HCT116 (cell line): ENCODE measurements around the gene DCTD. TPM values are rescaled to one million over a fixed set of nuclear protein-coding genes. Genes with fewer than 3 reads are reported as not detected.

ENCODE experiments used
- ATAC-seq: fragments of 200-7000 bp; cut with Tn5 transposase; 2 replicates; pipeline ENCODE4 v1.9.1; 2020; ENCODE audit warnings: mild to moderate bottlenecking, moderate library complexity
- BruUV-seq: library from RNA; stranded (reverse); fragments of 400-500 nt; replicated peaks from 2 replicates; lab custom pipeline; 2021; lab: Mats Ljungman, UMichigan
- CTCF ChIA-PET: fragments of 300-600 bp; sonication (Branson Sonifier 250); formaldehyde crosslinking; loops from one replicate; lab custom pipeline; 2021; ENCODE audit warnings: antibody characterized with exemption; lab: Charles Lee
- POLR2A ChIA-PET: fragments of 300-600, 350-600 bp; sonication (Branson Sonifier 250); formaldehyde crosslinking; loops from one replicate; lab custom pipeline; 2021; ENCODE audit warnings: antibody characterized with exemption; lab: Charles Lee
- RAD21 ChIA-PET, 2 experiments: fragments of 300-600 bp; sonication (Branson Sonifier 250); formaldehyde crosslinking; loops; one replicate each; lab custom pipeline; 2023; ENCODE audit warnings: low total read pairs in 2 of 2; ENCODE audit not compliant: uncharacterized antibody in 2 of 2, unreplicated experiment in 2 of 2, low non-redundant PET in 1 of 2; lab: Charles Lee
- DNase-seq: peaks from one replicate; pipeline ENCODE4 v3.0.0-alpha.2; 2010; ENCODE audit warnings: low read depth, low spot score
- H2AFZ ChIP-seq: fragments of 200-600 bp; shearing (Covaris generic), sonication (generic); 2 replicates; pipeline ENCODE4 v1.6.1; 2017; ENCODE audit warnings: low read depth, mixed run types, mixed read lengths, antibody characterized with exemption, low read length; ENCODE audit not compliant: poor library complexity, severe bottlenecking
- H3K27ac ChIP-seq: 2 replicates; pipeline ENCODE4 v1.5.1; 2012; ENCODE audit warnings: low read depth, low read length
- H3K27me3 ChIP-seq: fragments of 200-600 bp; sonication (generic); 2 replicates; pipeline ENCODE4 v1.6.1; 2016; ENCODE audit warnings: mixed run types, low read length, mixed read lengths; ENCODE audit not compliant: insufficient read depth
- H3K36me3 ChIP-seq, 2 experiments: fragments of 200-500 bp in 1 of 2; fragments of 200-600 bp in 1 of 2; sonication (Bioruptor generic) in 1 of 2; sonication (generic) in 1 of 2; 2 replicates each; pipeline versions ENCODE4 v1.5.1 to v1.6.1; 2014 to 2016; ENCODE audit warnings: low read length in 2 of 2, inconsistent platforms in 1 of 2, mixed read lengths in 1 of 2, mixed run types in 1 of 2; ENCODE audit not compliant: insufficient read depth in 2 of 2, control insufficient read depth in 1 of 2
- H3K4me1 ChIP-seq, 2 experiments: fragments of 200-600 bp in 1 of 2; sonication (generic) in 1 of 2; 2 replicates each; pipeline versions ENCODE4 v1.5.1 to v1.6.1; 2012 to 2017; ENCODE audit warnings: low read length in 2 of 2, inconsistent platforms in 1 of 2, mild to moderate bottlenecking in 1 of 2, mixed read lengths in 1 of 2, mixed run types in 1 of 2, moderate library complexity in 1 of 2; ENCODE audit not compliant: insufficient read depth in 2 of 2, control insufficient read depth in 1 of 2
- H3K4me2 ChIP-seq: fragments of 200-600 bp; sonication (generic); 2 replicates; pipeline ENCODE4 v1.6.1; 2017; ENCODE audit warnings: mixed run types, low read length, mixed read lengths
- H3K4me3 ChIP-seq, 2 experiments: fragments of 200-600 bp in 1 of 2; sonication (generic) in 1 of 2; replicated peaks in 1 of 2; 2 replicates each; pipeline ENCODE4 v1.5.1; 2011 to 2016; ENCODE audit warnings: low read length in 2 of 2, control low read depth in 1 of 2, low read depth in 1 of 2, mild to moderate bottlenecking in 1 of 2, mixed read lengths in 1 of 2, mixed run types in 1 of 2
- H3K79me2 ChIP-seq: fragments of 200-600 bp; sonication (generic); 2 replicates; pipeline ENCODE4 v1.6.1; 2017; ENCODE audit warnings: mild to moderate bottlenecking, mixed run types, low read length, moderate library complexity, mixed read lengths; ENCODE audit not compliant: insufficient read depth
- H3K9ac ChIP-seq: fragments of 200-600 bp; sonication (generic); 2 replicates; pipeline ENCODE4 v1.6.1; 2016; ENCODE audit warnings: low read length, mixed read lengths
- H3K9me2 ChIP-seq: fragments of 200-600 bp; sonication (generic), shearing (Covaris generic); 2 replicates; pipeline ENCODE4 v1.6.1; 2017; ENCODE audit warnings: mixed run types, mild to moderate bottlenecking, moderate library complexity; ENCODE audit not compliant: insufficient read depth
- H3K9me3 ChIP-seq, 2 experiments: fragments of 200-500 bp in 1 of 2; fragments of 200-600 bp in 1 of 2; sonication (Bioruptor generic) in 1 of 2; sonication (generic) in 1 of 2; 2 replicates each; pipeline ENCODE4 v1.6.1; 2014 to 2017; ENCODE audit warnings: low read length in 2 of 2, mixed read lengths in 2 of 2, inconsistent platforms in 1 of 2, low read depth in 1 of 2, mild to moderate bottlenecking in 1 of 2, mixed run types in 1 of 2, moderate library complexity in 1 of 2; ENCODE audit not compliant: control insufficient read depth in 1 of 2, insufficient read depth in 1 of 2
- H4K20me1 ChIP-seq: fragments of 200-600 bp; sonication (generic), shearing (Covaris generic); 2 replicates; pipeline ENCODE4 v1.6.1; 2017; ENCODE audit warnings: mixed run types, mild to moderate bottlenecking, moderate library complexity; ENCODE audit not compliant: insufficient read depth
- CBX3 ChIP-seq: IDR thresholded peaks from 2 replicates; pipeline ENCODE4 v1.6.1; 2012; ENCODE audit warnings: low read depth
- CEBPB ChIP-seq: IDR thresholded peaks from 2 replicates; pipeline ENCODE4 v1.6.1; 2012; ENCODE audit warnings: low read depth
- EGR1 ChIP-seq: IDR thresholded peaks from 2 replicates; pipeline ENCODE4 v1.6.1; 2012; ENCODE audit warnings: low read depth
- EZH2 ChIP-seq: fragments of 200-600 bp; sonication (generic); IDR thresholded peaks from 2 replicates; pipeline ENCODE4 v1.6.1; 2017; ENCODE audit warnings: antibody characterized with exemption, mixed run types
- FOSL1 ChIP-seq: IDR thresholded peaks from 2 replicates; pipeline ENCODE4 v1.6.1; 2012; ENCODE audit warnings: low read depth
- POLR2A ChIP-seq: IDR thresholded peaks from 2 replicates; pipeline ENCODE4 v1.7.0; 2011; ENCODE audit warnings: borderline replicate concordance; ENCODE audit not compliant: insufficient read depth, insufficient read length; ENCODE audit errors: extremely low read depth
- RAD21 ChIP-seq: IDR thresholded peaks from 2 replicates; pipeline ENCODE4 v1.6.1; 2012; ENCODE audit warnings: low read depth, mild to moderate bottlenecking
- SIN3A ChIP-seq: IDR thresholded peaks from 2 replicates; pipeline ENCODE4 v1.6.1; 2012; ENCODE audit warnings: low read depth
- SP1 ChIP-seq: IDR thresholded peaks from 2 replicates; pipeline ENCODE4 v1.6.1; 2012; ENCODE audit warnings: low read depth
- SRF ChIP-seq: IDR thresholded peaks from 2 replicates; pipeline ENCODE4 v1.6.1; 2012; ENCODE audit warnings: low read depth
- TCF7L2 ChIP-seq: IDR thresholded peaks from 2 replicates; pipeline ENCODE4 v1.7.0; 2011; ENCODE audit warnings: borderline replicate concordance, inconsistent platforms; ENCODE audit not compliant: insufficient read depth, insufficient read length; ENCODE audit errors: extremely low read depth
- ZFX ChIP-seq: fragments of 450-650 bp; IDR thresholded peaks from 2 replicates; pipeline ENCODE4 v1.6.1; 2017
- ZNF274 ChIP-seq: fragments of 200-500 bp; sonication (Bioruptor generic); IDR thresholded peaks from 2 replicates; pipeline ENCODE4 v1.6.1; 2014; ENCODE audit warnings: mild to moderate bottlenecking, low read depth, low read length, inconsistent platforms
- intact Hi-C: fragments of 100-400 bp; cut with micrococcal nuclease; formaldehyde crosslinking; loops from 2 replicates; pipeline ENCODE4 v1.10.0; 2022
- total RNA-seq: library from RNA; stranded (reverse); gene quantifications from one replicate; pipeline ENCODE4 v1.2.1, GENCODE V29; 2021; ENCODE audit not compliant: unreplicated experiment
- TF ChIP-seq, protein P1 (sequence below): IDR thresholded peaks from 2 replicates; pipeline ENCODE4 v1.6.1; 2012; ENCODE audit warnings: low read depth
- TF ChIP-seq, protein P2 (sequence below), 3 experiments: fragments of 200-600 bp in 1 of 3; sonication (generic) in 1 of 3; IDR thresholded peaks in 2 of 3; conservative IDR thresholded peaks in 1 of 3; 2 replicates each; pipeline ENCODE4 v1.5.1; 2012 to 2017; ENCODE audit warnings: low read depth in 2 of 3, low read length in 2 of 3, antibody characterized with exemption in 1 of 3, borderline replicate concordance in 1 of 3, control low read depth in 1 of 3, mild to moderate bottlenecking in 1 of 3, mixed read lengths in 1 of 3, mixed run types in 1 of 3, moderate library complexity in 1 of 3; ENCODE audit not compliant: insufficient read depth in 1 of 3
- TF ChIP-seq, protein P3 (sequence below): IDR thresholded peaks from 2 replicates; pipeline ENCODE4 v1.6.1; 2011; ENCODE audit warnings: mild to moderate bottlenecking, low read length, moderate library complexity; ENCODE audit not compliant: insufficient replicate concordance; ENCODE audit errors: extremely low read depth
- TF ChIP-seq, protein P4 (sequence below): IDR thresholded peaks from 2 replicates; pipeline ENCODE4 v1.6.1; 2012

The DCTD gene
- total RNA-seq, 1 experiment from 2014 or later = 96.3 TPM

DNA sequence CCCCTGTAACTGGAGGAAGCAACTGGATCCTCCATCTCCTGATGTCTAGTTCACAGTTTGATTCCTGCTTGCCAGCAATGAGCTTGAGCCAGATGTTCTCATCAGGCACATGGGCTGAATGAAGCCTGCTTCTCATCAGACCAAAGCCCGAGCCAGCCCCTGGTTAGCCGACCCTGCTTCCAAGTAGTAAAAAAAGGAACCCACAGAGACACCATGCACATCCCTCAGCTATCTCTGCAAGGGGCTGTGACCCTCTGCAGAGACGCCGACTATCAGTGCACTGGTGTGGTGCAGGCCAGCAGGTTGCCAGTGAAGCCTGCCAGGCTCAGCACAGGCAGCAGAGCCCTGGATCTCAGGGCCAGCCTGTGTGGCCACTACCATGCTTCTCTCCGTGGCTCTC, 2.8 kb downstream of the DCTD start:
- no TSS peak for BruUV-seq
- Histone ChIP-seq H3K4me2 (no peak overlapping the region), H3K9me2 (no peaks in the 10 kb centered on the region), H3K4me1 (peaks cover 10 to 20% of the 10 kb centered on the region in 2 experiments; a peak in 2 of 4 replicates), H3K27ac (no peak overlapping the region), H2AFZ (no peak overlapping the region), H3K27me3 (no peaks in the 10 kb centered on the region), H3K36me3 (peaks cover 14 to 46% of the 10 kb centered on the region in 2 experiments), H4K20me1 (no peaks in the 10 kb centered on the region), H3K4me3 (no peak overlapping the region), H3K79me2 (peaks cover 63% of the 10 kb centered on the region), H3K9ac (no peak overlapping the region), H3K9me3 (no peaks in the 10 kb centered on the region)
- ATAC-seq (no peak), DNase-seq (no peak)
- ChIA-PET POLR2A (no interaction called here), CTCF (interaction anchor here (1.4 kb wide), 1 partner anchor 11 kb away, joined by 3 read pairs; no protein-coding TSS in a partner anchor), RAD21 (no interaction called here)
- TF ChIP-seq CBX3 = no peak
- TF ChIP-seq, protein P1, sequence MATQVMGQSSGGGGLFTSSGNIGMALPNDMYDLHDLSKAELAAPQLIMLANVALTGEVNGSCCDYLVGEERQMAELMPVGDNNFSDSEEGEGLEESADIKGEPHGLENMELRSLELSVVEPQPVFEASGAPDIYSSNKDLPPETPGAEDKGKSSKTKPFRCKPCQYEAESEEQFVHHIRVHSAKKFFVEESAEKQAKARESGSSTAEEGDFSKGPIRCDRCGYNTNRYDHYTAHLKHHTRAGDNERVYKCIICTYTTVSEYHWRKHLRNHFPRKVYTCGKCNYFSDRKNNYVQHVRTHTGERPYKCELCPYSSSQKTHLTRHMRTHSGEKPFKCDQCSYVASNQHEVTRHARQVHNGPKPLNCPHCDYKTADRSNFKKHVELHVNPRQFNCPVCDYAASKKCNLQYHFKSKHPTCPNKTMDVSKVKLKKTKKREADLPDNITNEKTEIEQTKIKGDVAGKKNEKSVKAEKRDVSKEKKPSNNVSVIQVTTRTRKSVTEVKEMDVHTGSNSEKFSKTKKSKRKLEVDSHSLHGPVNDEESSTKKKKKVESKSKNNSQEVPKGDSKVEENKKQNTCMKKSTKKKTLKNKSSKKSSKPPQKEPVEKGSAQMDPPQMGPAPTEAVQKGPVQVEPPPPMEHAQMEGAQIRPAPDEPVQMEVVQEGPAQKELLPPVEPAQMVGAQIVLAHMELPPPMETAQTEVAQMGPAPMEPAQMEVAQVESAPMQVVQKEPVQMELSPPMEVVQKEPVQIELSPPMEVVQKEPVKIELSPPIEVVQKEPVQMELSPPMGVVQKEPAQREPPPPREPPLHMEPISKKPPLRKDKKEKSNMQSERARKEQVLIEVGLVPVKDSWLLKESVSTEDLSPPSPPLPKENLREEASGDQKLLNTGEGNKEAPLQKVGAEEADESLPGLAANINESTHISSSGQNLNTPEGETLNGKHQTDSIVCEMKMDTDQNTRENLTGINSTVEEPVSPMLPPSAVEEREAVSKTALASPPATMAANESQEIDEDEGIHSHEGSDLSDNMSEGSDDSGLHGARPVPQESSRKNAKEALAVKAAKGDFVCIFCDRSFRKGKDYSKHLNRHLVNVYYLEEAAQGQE = no peak
- TF ChIP-seq SIN3A = no peak
- TF ChIP-seq EGR1 = no peak
- no peak for TF ChIP-seq TCF7L2
- TF ChIP-seq FOSL1 = no peak
- no peak for TF ChIP-seq EZH2
- no peak for TF ChIP-seq ZFX
- TF ChIP-seq ZNF274 = no peak
- TF ChIP-seq SRF = no peak
- TF ChIP-seq, protein P2, sequence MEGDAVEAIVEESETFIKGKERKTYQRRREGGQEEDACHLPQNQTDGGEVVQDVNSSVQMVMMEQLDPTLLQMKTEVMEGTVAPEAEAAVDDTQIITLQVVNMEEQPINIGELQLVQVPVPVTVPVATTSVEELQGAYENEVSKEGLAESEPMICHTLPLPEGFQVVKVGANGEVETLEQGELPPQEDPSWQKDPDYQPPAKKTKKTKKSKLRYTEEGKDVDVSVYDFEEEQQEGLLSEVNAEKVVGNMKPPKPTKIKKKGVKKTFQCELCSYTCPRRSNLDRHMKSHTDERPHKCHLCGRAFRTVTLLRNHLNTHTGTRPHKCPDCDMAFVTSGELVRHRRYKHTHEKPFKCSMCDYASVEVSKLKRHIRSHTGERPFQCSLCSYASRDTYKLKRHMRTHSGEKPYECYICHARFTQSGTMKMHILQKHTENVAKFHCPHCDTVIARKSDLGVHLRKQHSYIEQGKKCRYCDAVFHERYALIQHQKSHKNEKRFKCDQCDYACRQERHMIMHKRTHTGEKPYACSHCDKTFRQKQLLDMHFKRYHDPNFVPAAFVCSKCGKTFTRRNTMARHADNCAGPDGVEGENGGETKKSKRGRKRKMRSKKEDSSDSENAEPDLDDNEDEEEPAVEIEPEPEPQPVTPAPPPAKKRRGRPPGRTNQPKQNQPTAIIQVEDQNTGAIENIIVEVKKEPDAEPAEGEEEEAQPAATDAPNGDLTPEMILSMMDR (IDR thresholded peaks at IDR 0.05 in 2 of 3, conservative IDR thresholded peaks at IDR 0.05 in 1 of 3; ENCODE audit: borderline replicate concordance in 1 of 3, insufficient read depth in 1 of 3, low read depth in 2 of 3, low read length in 2 of 3) = no peak
- TF ChIP-seq RAD21 = no peak
- TF ChIP-seq, protein P3, sequence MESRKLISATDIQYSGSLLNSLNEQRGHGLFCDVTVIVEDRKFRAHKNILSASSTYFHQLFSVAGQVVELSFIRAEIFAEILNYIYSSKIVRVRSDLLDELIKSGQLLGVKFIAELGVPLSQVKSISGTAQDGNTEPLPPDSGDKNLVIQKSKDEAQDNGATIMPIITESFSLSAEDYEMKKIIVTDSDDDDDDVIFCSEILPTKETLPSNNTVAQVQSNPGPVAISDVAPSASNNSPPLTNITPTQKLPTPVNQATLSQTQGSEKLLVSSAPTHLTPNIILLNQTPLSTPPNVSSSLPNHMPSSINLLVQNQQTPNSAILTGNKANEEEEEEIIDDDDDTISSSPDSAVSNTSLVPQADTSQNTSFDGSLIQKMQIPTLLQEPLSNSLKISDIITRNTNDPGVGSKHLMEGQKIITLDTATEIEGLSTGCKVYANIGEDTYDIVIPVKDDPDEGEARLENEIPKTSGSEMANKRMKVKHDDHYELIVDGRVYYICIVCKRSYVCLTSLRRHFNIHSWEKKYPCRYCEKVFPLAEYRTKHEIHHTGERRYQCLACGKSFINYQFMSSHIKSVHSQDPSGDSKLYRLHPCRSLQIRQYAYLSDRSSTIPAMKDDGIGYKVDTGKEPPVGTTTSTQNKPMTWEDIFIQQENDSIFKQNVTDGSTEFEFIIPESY = no peak
- no peak for TF ChIP-seq SP1
- no peak for TF ChIP-seq POLR2A
- no peak for TF ChIP-seq CEBPB
- TF ChIP-seq, protein P4, sequence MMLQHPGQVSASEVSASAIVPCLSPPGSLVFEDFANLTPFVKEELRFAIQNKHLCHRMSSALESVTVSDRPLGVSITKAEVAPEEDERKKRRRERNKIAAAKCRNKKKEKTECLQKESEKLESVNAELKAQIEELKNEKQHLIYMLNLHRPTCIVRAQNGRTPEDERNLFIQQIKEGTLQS = no peak
- intact Hi-C loops = no loop called here
